Neuronal stem cell (in vitro differentiated cells): ENCODE measurements around the gene EML4.
A peak's percentile ranks its signal among the peaks of the same experiment; 100 is the strongest.
"Not testable (repeated sequence)": the region's sequence is repeated elsewhere in the genome, so short reads cannot be mapped to it uniquely, and the experiment has no call there.

ENCODE experiments used
- DNase-seq: peaks from one replicate; pipeline ENCODE4 v3.0.0-alpha.2; 2013; ENCODE audit warnings: low spot score
- H2AFZ ChIP-seq: one replicate; pipeline ENCODE4 v1.6.1; 2013; ENCODE audit warnings: mild to moderate bottlenecking, low read length, inconsistent platforms
- H2AK5ac ChIP-seq: 2 replicates; pipeline ENCODE4 v1.6.1; 2013; ENCODE audit warnings: low read depth, mild to moderate bottlenecking, inconsistent platforms, low read length, moderate library complexity, mixed read lengths
- H2BK120ac ChIP-seq: 2 replicates; pipeline ENCODE4 v1.6.1; 2013; ENCODE audit warnings: low read depth, mild to moderate bottlenecking, inconsistent platforms, low read length, moderate library complexity, mixed read lengths
- H2BK12ac ChIP-seq: one replicate; pipeline ENCODE4 v1.6.1; 2013; ENCODE audit warnings: low read length, inconsistent platforms
- H2BK15ac ChIP-seq: 2 replicates; pipeline ENCODE4 v1.6.1; 2013; ENCODE audit warnings: mild to moderate bottlenecking, low read length, inconsistent platforms, mixed read lengths
- H2BK5ac ChIP-seq: one replicate; pipeline ENCODE4 v1.6.1; 2013; ENCODE audit warnings: inconsistent platforms, mild to moderate bottlenecking, low read length, moderate library complexity
- H3K14ac ChIP-seq: one replicate; pipeline ENCODE4 v1.6.1; 2013; ENCODE audit warnings: low read length, inconsistent platforms
- H3K18ac ChIP-seq: 2 replicates; pipeline ENCODE4 v1.6.1; 2013; ENCODE audit warnings: low read length, inconsistent platforms
- H3K23ac ChIP-seq: 2 replicates; pipeline ENCODE4 v1.6.1; 2013; ENCODE audit warnings: low read depth, mild to moderate bottlenecking, mixed read lengths, low read length, inconsistent platforms; ENCODE audit not compliant: poor library complexity
- H3K27ac ChIP-seq: replicated peaks from 3 replicates; pipeline ENCODE4 v1.5.1; 2013; ENCODE audit warnings: low read length, inconsistent platforms
- H3K27me3 ChIP-seq, 3 experiments: 2 replicates each; pipeline ENCODE4 v1.6.1; 2013; ENCODE audit warnings: low read length in 3 of 3, mild to moderate bottlenecking in 2 of 3, inconsistent platforms in 1 of 3, low read depth in 1 of 3, mixed read lengths in 1 of 3, moderate library complexity in 1 of 3; ENCODE audit not compliant: control insufficient read depth in 3 of 3, insufficient read depth in 3 of 3
- H3K36me3 ChIP-seq, 2 donors: replicated peaks in 1 of 2; 2 replicates each; pipeline ENCODE4 v1.6.1; 2013; ENCODE audit warnings: low read length in 2 of 2; ENCODE audit not compliant: control insufficient read depth in 2 of 2, insufficient read depth in 2 of 2
- H3K4ac ChIP-seq: 2 replicates; pipeline ENCODE4 v1.6.1; 2013; ENCODE audit warnings: inconsistent platforms, mild to moderate bottlenecking, low read length, moderate library complexity
- H3K4me1 ChIP-seq, 2 donors: 1 replicate in 1 of 2; 2 replicates in 1 of 2; pipeline ENCODE4 v1.6.1; 2013; ENCODE audit warnings: low read length in 2 of 2, low read depth in 1 of 2; ENCODE audit not compliant: control insufficient read depth in 2 of 2, insufficient read depth in 1 of 2
- H3K4me2 ChIP-seq: one replicate; pipeline ENCODE4 v1.6.1; 2013; ENCODE audit warnings: mild to moderate bottlenecking, low read length, inconsistent platforms; ENCODE audit not compliant: insufficient read depth, poor library complexity, severe bottlenecking
- H3K4me3 ChIP-seq, 2 donors: 2 replicates each; pipeline ENCODE4 v1.5.1; 2013; ENCODE audit warnings: low read length in 2 of 2, mild to moderate bottlenecking in 2 of 2, inconsistent platforms in 1 of 2, moderate library complexity in 1 of 2
- H3K79me1 ChIP-seq: one replicate; pipeline ENCODE4 v1.6.1; 2013; ENCODE audit warnings: low read depth, mild to moderate bottlenecking, inconsistent platforms, low read length, moderate library complexity
- H3K9ac ChIP-seq: one replicate; pipeline ENCODE4 v1.6.1; 2013; ENCODE audit warnings: mild to moderate bottlenecking, low read depth, low read length, inconsistent platforms; ENCODE audit not compliant: poor library complexity
- H3K9me3 ChIP-seq, 2 donors: replicated peaks in 1 of 2; 2 replicates each; pipeline versions ENCODE3 to v1.6.1; 2013; ENCODE audit warnings: low read length in 2 of 2, mild to moderate bottlenecking in 2 of 2, inconsistent platforms in 1 of 2, low read depth in 1 of 2, mixed read lengths in 1 of 2, moderate library complexity in 1 of 2; ENCODE audit not compliant: control insufficient read depth in 2 of 2, insufficient read depth in 1 of 2
- H4K8ac ChIP-seq: one replicate; pipeline ENCODE4 v1.6.1; 2013; ENCODE audit warnings: low read depth, mild to moderate bottlenecking, inconsistent platforms, low read length, moderate library complexity
- H4K91ac ChIP-seq: one replicate; pipeline ENCODE4 v1.6.1; 2013; ENCODE audit warnings: low read length, low read depth, mild to moderate bottlenecking, inconsistent platforms; ENCODE audit not compliant: poor library complexity
- WGBS, 2 donors: extraction: QIAGEN DNeasy Blood & Tissue Kit; methylation state at CpG; one replicate each; pipeline ENCODE4 v1.1.7; 2013; ENCODE audit warnings: missing lambda C conversion rate in 2 of 2, mixed read lengths in 1 of 2; ENCODE audit not compliant: insufficient read length in 2 of 2, insufficient replicate concordance in 1 of 2; ENCODE audit errors: extremely low coverage in 2 of 2; 5-methylcytosine and 5-hydroxymethylcytosine counted together

The EML4 gene

GRCh38 chr2:42342795-42343241 lies 173.7 kb downstream of the EML4 start:
- H3K36me3 ChIP-seq: peaks cover 7 to 72% of the 10 kb centered on the region in 2 donors
- no peak overlapping the region for H3K4ac ChIP-seq
- peak overlapping the region; percentile 63 for H3K14ac ChIP-seq
- no peak overlapping the region for H3K27ac ChIP-seq
- peak overlapping the region; percentile 22 for H2AK5ac ChIP-seq
- WGBS, 2 donors: no CpG with 5 or more reads among the region's 11 CpGs
- H3K4me1 ChIP-seq: no peaks in the 10 kb centered on the region
- peaks cover 9% of the 10 kb centered on the region for H3K79me1 ChIP-seq
- DNase-seq: no peak
- peaks cover under 1% of the 10 kb centered on the region in 2 donors for H3K9me3 ChIP-seq
- no peak overlapping the region for H4K91ac ChIP-seq
- no peaks in the 10 kb centered on the region for H3K27me3 ChIP-seq
- H4K8ac ChIP-seq: no peak overlapping the region
- no peak overlapping the region for H3K4me2 ChIP-seq
- peak overlapping the region; percentile 52 for H3K18ac ChIP-seq
- no peak overlapping the region for H3K4me3 ChIP-seq
- no peak overlapping the region for H2BK15ac ChIP-seq
- H2BK12ac ChIP-seq: no peak overlapping the region
- no peak overlapping the region for H3K9ac ChIP-seq
- H2AFZ ChIP-seq: no peak overlapping the region
- H2BK120ac ChIP-seq: no peak overlapping the region
- peak overlapping the region; percentile 77 for H3K23ac ChIP-seq
- no peak overlapping the region for H2BK5ac ChIP-seq

- Histone ChIP-seq H3K79me1 (peaks cover 6% of the 10 kb centered on the region), H3K9me3 (no peaks in the 10 kb centered on the region), H3K9ac (peak overlapping the region; percentile 25), H3K27ac (no peak overlapping the region), H3K4me3 (no peak overlapping the region), H2AK5ac (no peak overlapping the region), H2BK5ac (no peak overlapping the region), H2AFZ (no peak overlapping the region), H3K4me1 (no peaks in the 10 kb centered on the region), H2BK15ac (no peak overlapping the region), H3K27me3 (no peaks in the 10 kb centered on the region), H2BK12ac (no peak overlapping the region), H4K8ac (no peak overlapping the region), H3K4me2 (no peak overlapping the region), H4K91ac (no peak overlapping the region), H3K18ac (no peak overlapping the region), H3K23ac (no peak overlapping the region), H3K36me3 (peaks cover 6 to 76% of the 10 kb centered on the region in 2 donors), H3K14ac (no peak overlapping the region), H3K4ac (no peak overlapping the region), H2BK120ac (no peak overlapping the region)
- no peak for DNase-seq
- WGBS, 2 donors: no CpG with 5 or more reads among the region's 4 CpGs
Measured at GRCh38 chr2:42345986-42346385, 176.8 kb downstream of the EML4 start.

- H3K4me1 ChIP-seq, H3K14ac ChIP-seq, H3K4me3 ChIP-seq, H2BK15ac ChIP-seq, H3K4me2 ChIP-seq, H3K27ac ChIP-seq, H2BK120ac ChIP-seq, H2BK5ac ChIP-seq, H3K4ac ChIP-seq, H4K8ac ChIP-seq, H3K9ac ChIP-seq, H3K9me3 ChIP-seq, H3K27me3 ChIP-seq, H4K91ac ChIP-seq, H3K79me1 ChIP-seq, H3K18ac ChIP-seq, H2AFZ ChIP-seq, H2BK12ac ChIP-seq, H3K23ac ChIP-seq, H2AK5ac ChIP-seq, DNase-seq: not testable (repeated sequence)
- peaks cover 8 to 79% of the 10 kb centered on the region in 2 donors for H3K36me3 ChIP-seq
- no CpG with 5 or more reads among the region's 6 CpGs for WGBS, 2 donors
Measured at GRCh38 chr2:42346856-42347255, 177.7 kb downstream of the EML4 start.

GRCh38 chr2:42347518-42347917 lies 178.4 kb downstream of the EML4 start:
- H3K4me1 ChIP-seq, H3K4me2 ChIP-seq, DNase-seq, H3K9me3 ChIP-seq, H2BK15ac ChIP-seq, H2AK5ac ChIP-seq, H3K18ac ChIP-seq, H4K8ac ChIP-seq, H3K4me3 ChIP-seq, H3K14ac ChIP-seq, H3K23ac ChIP-seq, H3K27ac ChIP-seq, H2BK12ac ChIP-seq, H2AFZ ChIP-seq, H3K79me1 ChIP-seq, H4K91ac ChIP-seq, H3K9ac ChIP-seq, H2BK120ac ChIP-seq, H3K27me3 ChIP-seq, H2BK5ac ChIP-seq, H3K4ac ChIP-seq: not testable (repeated sequence)
- no CpG with 5 or more reads among the region's 12 CpGs for WGBS, 2 donors
- peaks cover 8 to 84% of the 10 kb centered on the region in 2 donors for H3K36me3 ChIP-seq
